Mononuclear cell (primary cell): Measurements from ENCODE around the gene ZMYND10. TPM values are rescaled to one million over a fixed set of nuclear protein-coding genes. Genes with fewer than 3 reads are reported as not detected.

Experiments
- H3K27me3 ChIP-seq: 2 replicates; pipeline ENCODE4 v1.6.0; 2011; ENCODE audit warnings: low read length, control low read depth; ENCODE audit not compliant: insufficient read depth
- H3K4me1 ChIP-seq: 2 replicates; pipeline ENCODE4 v1.5.1; 2011; ENCODE audit warnings: mild to moderate bottlenecking, low read length, control low read depth; ENCODE audit not compliant: insufficient read depth
- H3K4me3 ChIP-seq: 2 replicates; pipeline ENCODE4 v1.5.1; 2011; ENCODE audit warnings: mild to moderate bottlenecking, low read length, moderate library complexity
- H3K9me3 ChIP-seq: 2 replicates; pipeline ENCODE4 v1.5.1; 2011; ENCODE audit warnings: low read depth, mild to moderate bottlenecking, control low read depth, low read length
- total RNA-seq: library from RNA; depleted of rRNA; stranded (reverse); fragments of >200 nt; gene quantifications from one replicate; pipeline ENCODE4 v1.2.3, GENCODE V29; 2012

Gene ZMYND10
- total RNA-seq, 1 donor: 0.10 TPM

DNA sequence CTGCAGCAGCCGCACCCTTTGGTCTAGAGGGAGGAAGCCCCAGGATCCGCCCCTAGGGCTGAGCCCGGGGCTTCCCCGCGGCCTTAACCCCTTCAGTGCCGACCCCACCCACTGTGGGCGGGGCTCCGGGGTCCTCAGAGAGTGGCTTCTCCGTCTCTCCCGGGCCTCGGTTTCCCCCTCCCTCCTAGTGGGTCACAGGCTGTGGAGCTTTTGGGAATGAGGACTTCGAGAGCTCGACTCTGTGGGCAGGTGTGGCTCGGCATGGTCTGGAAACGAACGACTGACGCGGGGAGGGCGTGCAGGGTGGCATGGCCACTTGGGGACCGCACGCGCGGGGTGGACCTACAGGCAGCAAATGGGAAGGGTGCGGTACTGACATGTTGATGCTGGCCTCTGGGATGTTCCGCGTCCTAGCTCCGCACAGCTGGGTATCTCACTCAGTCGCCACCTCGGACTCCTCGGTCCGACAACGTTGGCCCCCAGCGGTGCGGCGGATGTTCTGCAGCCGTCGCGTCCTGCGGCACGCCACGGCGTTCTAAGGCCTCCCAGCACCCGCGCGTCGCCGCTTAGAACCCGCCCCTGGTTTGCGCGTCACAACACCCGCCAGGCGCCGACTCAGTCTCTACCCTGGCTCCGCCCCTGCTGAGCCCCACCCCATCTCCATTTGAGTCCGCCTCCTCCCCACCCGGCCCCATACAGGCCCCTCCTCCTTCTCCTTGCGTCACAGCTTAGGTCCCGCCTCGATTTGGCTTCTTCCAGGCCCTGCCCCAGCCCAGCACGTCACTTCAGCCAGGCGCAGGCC lies 46.5 kb downstream of the ZMYND10 start, which contains the start of the genes HYAL3 and NAA80:
HYAL3 (minus strand) TSS at position 570 of the 802 bp plus-strand sequence. CDS start 3,803 bp downstream, outside the sequence.
NAA80 (minus strand) TSS at position 570 of the 802 bp plus-strand sequence. CDS start 1,942 bp downstream, outside the sequence.
- H3K27me3 ChIP-seq: no peaks in the 10 kb centered on the region
- peak within 1 kb of the TSS; percentile 74 for H3K4me3 ChIP-seq
- peaks cover 34% of the 10 kb centered on the region for H3K4me1 ChIP-seq
- no peaks in the 10 kb centered on the region for H3K9me3 ChIP-seq

DNA sequence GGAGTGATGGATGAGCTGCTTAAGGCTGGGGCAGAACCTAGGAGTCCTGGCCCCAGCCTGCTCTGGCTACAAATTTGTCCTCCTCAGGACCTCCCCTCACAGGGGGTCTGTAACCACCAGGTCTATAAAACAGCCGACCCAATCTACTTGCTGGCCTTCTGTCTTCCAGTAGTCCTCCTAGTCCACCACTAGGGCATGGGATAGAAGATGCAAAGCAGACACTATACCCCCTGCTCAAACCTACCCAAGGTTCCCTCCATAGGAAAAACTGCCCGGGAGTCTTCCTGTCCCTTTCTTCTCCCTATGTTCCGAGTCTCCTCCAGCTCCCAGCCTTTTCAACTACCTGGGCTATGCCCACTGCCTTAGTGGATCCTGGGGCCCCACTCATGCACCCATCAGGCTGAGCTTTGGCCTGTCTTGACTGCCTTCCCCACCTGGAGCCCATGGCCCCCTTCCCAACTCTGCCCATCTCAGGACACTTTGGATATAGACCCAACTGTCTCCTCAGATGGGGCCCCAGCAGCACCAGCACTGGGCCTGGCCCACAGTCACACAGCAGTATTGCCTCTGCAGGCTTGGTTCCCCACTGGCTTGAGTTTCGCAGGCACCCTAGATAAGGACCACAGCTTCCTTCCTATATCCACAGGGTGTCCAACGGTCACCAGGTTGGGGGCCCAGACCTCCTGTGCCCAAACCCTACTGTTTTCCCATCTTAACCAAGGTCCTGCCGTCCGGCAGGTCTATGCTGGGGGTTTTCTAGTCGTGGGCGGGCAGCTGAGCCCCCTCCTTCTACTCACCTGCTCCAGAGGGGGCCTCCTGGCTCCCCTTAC lies 47.4 kb downstream of the ZMYND10 start:
- H3K27me3 ChIP-seq: no peaks in the 10 kb centered on the region
- H3K4me1 ChIP-seq: peaks cover 34% of the 10 kb centered on the region
- no peaks in the 10 kb centered on the region for H3K9me3 ChIP-seq
- H3K4me3 ChIP-seq: peak overlapping the region; percentile 74

DNA sequence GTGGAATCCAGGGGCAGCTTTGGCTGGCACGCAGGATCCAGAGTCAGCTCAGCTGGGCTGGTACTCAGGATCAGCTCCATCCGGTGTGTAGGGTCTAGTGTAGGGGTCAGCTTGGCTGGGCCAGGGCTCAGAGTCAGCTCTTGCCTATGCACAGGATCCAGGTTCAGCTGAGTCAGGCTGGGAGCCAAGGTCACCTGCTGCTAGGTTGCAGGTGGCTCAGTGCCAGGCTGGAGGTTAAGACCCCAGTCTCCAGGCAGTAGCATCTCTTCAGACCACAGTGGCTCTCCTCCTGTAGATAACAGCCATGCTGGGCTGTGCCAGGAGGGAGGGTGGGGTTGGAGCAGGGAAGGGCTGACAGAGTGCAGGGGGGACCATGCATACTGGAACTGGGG lies 48.2 kb downstream of the ZMYND10 start:
- Histone ChIP-seq H3K4me1 (peaks cover 41% of the 10 kb centered on the region), H3K9me3 (no peaks in the 10 kb centered on the region), H3K4me3 (no peak overlapping the region), H3K27me3 (no peaks in the 10 kb centered on the region)

DNA sequence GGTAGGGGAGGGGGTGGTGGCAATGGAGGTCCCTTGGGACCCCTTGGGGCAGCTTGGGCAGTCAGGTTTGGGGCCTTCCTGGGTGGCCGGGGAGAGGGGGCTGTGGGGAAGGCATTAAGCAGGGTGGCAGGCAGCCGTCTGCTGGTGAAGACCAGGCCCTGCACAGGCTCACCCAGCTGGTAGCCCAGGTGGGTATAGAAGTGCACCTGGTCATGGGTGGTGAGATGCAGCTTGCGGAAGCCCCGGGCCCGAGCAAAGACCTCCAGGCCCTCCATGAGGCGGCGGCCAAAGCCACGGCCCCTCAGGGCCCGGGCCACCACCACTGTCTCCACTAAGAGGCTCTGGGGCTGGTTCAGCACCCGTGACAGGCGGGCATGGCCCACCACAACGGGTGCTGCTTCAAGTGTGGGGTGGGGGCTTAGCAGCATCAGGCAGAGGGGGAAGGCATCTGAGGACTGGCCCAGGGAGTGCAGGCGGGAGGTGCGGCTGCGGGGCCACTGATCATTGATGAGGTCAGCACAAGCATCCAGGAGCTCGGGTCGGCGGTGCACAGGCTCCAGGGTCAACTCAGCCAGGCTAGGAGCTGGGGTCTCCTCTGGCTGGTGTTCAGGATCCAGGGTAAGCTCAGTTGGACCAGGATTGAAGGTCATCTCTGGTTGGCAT lies 48.7 kb downstream of the ZMYND10 start:
- Histone ChIP-seq H3K4me1 (peaks cover 41% of the 10 kb centered on the region), H3K27me3 (no peaks in the 10 kb centered on the region)

DNA sequence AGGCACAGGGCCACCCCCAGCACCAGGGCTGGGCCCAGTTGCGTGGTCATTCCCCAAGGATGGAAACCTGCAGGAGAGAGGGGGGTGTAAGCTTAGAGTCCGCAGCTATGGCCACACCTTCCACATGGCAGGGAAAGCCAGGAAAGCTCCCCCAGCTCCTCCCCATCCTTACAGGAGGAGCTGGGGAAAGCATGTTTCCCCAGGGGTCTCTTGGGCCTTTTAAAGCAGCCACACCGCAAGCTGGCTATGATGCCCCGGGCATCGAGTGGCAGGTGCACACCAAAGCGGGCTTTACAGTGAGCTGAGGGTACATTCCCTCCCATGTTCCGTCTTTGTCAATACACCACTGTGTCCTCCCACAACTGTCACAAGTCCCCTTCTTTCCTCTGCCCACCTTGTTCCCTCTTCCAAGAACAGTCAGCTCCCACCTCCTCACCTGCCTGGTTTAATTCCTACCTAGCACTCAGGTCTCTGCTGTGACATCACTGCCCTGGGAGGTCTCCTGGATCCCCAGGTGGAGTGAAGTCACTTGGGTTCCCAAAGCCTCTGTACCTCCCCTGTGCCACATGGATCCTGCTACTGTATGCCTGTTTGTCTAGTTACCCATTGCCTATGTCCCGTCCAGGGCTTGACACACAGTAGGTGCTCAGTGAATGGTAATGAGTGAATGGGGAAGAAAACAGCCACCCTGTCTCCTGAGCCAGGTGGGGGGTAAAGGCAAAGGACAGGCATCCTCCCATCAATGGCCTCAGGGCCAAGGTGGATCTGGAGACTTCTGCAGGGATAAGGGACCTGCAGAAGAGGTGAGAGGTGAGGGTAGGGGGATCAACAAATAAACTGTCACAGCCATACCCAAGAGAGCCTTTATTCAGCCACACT lies 49.7 kb downstream of the ZMYND10 start:
- H3K4me1 ChIP-seq: peaks cover 48% of the 10 kb centered on the region
- H3K27me3 ChIP-seq: no peaks in the 10 kb centered on the region
- H3K4me3 ChIP-seq: no peak overlapping the region
- no peaks in the 10 kb centered on the region for H3K9me3 ChIP-seq

More for the DNA sequence above, 48.7 kb downstream of the ZMYND10 start:
- Histone ChIP-seq H3K9me3 (no peaks in the 10 kb centered on the region), H3K4me3 (no peak overlapping the region)

DNA sequence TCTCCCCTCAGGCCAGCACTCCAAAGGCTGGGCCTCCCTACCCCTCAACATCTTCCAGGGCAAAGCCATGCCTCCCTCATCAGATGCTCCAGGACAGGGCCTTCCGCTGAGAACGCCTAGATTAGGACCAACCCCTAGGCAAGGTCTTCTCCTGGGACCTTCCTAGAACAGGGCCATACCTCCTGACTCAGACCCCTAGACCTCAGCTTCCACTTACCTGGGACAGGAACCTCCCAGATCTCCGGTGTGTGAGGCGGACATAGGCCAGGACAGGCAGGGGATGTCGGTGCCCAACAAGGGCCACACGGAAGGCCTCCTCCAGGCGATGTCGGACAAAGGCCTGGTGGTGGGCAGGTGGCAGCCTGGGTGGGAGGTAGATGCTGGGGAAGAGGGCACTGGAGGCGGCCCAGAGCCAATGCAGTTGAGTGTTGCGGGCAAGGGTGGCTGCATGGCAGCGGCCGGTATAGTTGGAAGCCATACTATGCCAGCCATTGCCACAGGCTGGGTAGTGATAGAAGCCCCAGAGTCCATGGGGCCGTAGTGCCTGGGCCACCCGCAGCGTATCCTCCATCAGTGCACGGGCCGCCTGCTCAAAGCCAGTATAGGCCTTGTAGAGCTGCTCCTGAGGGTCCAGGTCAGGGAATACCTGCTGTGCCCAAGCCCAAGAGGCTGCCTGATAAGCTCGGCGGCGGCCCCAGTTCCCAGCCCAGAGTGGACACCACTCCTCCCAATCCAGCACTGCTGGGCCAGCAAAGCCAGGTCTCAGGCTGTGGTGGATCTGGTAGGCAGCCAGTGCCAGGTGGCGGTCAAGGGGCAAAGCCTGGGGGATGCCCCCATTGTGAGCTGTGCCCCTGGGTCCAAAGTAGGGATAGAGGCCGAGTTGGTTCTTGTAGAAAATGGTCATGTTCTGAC lies 50.8 kb downstream of the ZMYND10 start:
- H3K4me1 ChIP-seq: peaks cover 39% of the 10 kb centered on the region
- no peaks in the 10 kb centered on the region for H3K9me3 ChIP-seq
- no peaks in the 10 kb centered on the region for H3K27me3 ChIP-seq
- no peak overlapping the region for H3K4me3 ChIP-seq

DNA sequence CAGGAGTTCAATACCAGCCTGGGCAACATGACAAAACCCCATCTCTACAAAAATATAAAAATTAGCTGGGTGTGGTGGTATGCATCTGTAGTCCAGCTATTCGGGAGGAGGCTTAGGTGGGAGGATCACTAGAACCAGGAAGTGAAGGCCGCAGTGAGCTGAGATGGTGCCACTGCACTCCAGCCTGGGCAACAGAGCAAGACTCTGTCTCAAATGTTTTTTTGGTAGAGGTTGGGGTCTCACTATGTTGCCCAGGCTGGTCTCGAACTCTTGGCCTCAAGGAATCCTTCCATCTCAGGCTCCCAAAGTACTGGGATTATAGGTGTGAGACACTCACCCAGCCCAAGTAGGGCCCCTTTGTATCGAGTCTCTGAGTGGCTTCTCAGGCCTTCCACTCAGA lies 51.4 kb downstream of the ZMYND10 start:
- H3K4me1 ChIP-seq: peaks cover 37% of the 10 kb centered on the region
- no peaks in the 10 kb centered on the region for H3K27me3 ChIP-seq
- no peaks in the 10 kb centered on the region for H3K9me3 ChIP-seq
- H3K4me3 ChIP-seq: no peak overlapping the region

DNA sequence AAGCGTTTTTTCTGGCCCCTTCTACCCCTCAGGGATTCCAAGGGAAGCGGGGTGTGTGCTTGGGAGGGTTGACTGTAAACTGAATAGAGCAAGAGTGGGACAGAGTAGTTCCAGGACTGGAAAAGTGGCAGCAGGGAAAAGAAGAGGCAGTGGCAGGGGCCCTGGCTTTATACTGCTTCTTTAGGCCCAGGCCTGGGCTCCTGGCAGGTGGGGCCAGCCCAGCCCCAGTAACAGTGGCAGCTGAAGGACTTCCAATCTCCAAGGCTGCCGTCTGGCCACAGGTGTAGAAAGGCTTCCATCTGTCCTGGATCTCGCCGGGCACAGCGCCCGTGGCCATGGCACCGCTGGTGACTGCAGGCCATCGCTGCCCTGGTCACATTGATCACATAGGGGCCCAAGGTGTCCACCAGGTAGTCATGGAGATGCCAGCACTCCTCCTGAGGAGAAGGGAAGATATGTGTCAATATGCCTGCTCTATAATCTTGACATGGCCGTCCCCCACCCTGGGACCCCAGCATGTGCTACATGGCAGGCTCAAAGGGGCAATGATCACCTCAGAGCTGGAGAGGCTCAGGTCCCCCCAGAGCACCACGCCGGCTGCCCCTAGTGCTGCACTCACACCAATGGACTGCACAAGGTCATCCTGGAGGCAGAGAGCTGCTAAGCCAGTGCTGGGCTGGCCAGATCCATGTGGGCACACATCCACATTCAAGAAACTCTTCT lies 52.3 kb downstream of the ZMYND10 start:
- Histone ChIP-seq H3K27me3 (no peaks in the 10 kb centered on the region), H3K4me1 (peaks cover 28% of the 10 kb centered on the region), H3K9me3 (no peaks in the 10 kb centered on the region), H3K4me3 (no peak overlapping the region)

DNA sequence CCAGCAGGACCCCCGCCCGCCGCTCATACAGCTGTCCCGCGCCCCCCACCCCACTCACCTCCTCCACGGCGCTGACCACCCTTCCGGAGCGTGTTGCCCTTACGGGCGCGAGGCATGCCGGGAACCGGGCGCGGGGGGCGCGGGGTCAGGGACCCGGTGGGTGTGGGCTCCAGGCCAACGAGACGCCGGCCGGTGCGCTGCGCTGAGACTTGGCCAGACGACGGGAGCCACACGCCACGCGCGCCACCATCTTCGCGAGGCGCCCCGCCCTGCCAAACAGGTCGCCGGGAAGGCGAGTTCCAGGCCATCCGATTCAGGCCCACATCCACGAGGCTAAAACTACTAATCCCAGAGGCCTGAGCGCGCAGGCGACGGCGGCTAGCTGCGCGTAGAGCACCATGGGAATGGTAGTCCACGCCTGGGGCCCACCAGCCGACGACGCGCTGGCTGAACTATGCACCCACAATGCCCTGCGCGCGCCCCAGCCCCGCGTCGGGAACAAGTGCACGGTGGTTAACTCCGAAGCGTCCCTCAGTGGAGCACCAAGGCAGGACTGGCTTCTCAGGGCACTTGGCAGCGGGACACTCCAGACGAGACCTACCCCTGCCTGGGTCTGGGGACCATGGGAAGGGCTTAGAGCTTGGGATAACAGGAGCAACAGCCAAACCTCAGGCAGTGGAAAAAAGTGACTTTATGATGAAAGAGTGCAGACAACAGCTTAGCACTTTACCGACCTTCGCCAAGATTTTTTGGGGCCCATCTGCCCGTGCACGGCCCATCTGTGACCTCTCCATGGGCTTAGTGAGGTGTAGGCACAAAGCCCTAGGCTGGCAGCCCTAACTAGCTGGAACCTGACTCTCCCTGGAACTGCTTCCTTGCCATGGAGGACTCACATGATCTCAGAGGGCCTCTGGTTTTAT lies 53.1 kb downstream of the ZMYND10 start, which contains the start of gene IFRD2:
IFRD2 (minus strand) TSS at position 271 of the 920 bp plus-strand sequence; CDS start at position 116, 155 bp downstream.
- Histone ChIP-seq H3K4me3 (peak within 1 kb of the TSS; percentile 51), H3K9me3 (no peaks in the 10 kb centered on the region), H3K27me3 (no peaks in the 10 kb centered on the region), H3K4me1 (peaks cover 20% of the 10 kb centered on the region)
